Measurements from ENCODE around the gene ARMCX1.
"Not testable (repeated sequence)": the region's sequence is repeated elsewhere in the genome, so short reads cannot be mapped to it uniquely, and the experiment has no call there.

Gene ARMCX1

GRCh38 chrX:101550362-101550750 is at the start of gene ARMCX1:
Gene ARMCX1 (plus strand): TSS chrX:101550547. CDS start chrX:101552931, 2,384 bp downstream.
- DNase-seq (ENCODE audit: low read depth in 2 of 3, low spot score in 2 of 3), result no peak

DNA sequence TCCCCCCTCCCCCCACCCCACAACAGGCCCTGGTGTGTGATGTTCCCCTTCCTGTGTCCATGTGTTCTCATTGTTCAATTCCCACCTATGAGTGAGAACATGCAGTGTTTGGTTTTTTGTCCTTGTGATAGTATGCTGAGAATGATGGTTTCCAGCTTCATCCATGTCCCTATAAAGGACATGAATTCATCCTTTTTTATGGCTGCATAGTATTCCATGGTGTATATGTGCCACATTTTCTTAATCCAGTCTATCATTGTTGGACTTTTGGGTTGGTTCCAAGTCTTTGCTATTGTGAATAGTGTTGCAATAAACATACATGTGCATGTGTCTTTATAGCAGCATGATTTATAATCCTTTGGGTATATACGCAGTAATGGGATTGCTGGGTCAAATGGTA is 47.4 kb upstream of the ARMCX1 start:
- DNase-seq (ENCODE audit: low read depth in 2 of 3, low spot score in 2 of 3), result not testable (repeated sequence)

GRCh38 chrX:101507372-101507771 is 43.0 kb upstream of the ARMCX1 start:
- no peak for DNase-seq (ENCODE audit: low read depth in 2 of 3, low spot score in 2 of 3)

DNA sequence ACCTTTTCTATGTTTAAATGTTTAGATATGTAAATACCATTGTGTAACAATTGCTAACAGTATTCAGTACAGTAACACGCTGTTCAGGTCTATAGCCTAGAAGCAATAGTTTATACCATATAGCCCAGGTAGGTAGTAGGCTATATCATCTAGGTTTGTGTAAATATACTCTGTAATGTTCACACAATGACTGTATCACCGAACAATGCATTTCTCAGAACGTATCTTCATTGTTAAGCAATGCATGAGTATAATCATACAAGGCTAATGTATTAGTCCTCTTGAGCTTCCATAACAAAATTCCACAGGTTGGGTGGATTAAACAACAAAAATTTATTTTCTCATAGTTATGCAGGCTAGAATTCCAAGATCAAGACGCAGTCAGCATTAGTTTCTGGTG is 42.4 kb upstream of the ARMCX1 start:
- no peak for DNase-seq (ENCODE audit: low read depth in 2 of 3, low spot score in 2 of 3)

DNA sequence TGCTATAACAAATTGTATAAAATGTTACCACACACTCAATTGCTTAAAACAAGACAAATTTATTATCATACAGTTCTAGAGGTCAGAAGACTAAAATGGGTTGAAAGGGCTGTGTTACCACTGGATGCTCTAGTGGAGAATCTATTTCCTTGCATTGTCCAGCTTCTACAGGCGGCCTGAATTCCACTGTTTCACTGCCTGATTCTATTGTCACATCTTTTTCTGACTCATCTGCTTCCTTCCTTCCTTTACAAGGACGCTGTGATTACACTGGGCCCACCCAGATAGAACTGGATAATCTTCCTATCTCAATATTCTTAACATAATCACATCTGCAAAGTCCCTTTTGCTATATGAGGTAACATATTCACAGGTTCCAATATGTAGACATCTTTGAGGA is 19.4 kb upstream of the ARMCX1 start:
- DNase-seq (ENCODE audit: low read depth in 2 of 3, low spot score in 2 of 3), result no peak

DNA sequence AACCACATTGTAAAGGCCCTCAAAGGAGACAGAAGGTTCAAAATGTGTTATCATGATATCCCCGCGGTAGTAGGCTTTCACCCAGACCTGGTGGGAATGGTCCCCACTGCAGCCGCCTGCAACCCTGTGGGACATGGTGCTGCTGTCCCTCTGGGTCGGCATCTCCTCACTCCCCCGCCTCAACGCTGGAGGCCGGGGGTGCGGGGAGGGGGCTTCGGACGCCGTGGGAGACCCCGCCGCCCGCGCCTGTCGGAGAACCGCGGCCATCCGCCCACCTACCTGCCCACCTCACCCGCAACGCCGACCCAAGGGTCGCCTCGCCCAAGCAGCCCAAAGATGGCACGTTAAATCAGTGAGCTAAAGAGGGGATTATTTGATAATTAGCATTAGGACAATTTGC is 11.2 kb upstream of the ARMCX1 start:
- DNase-seq (ENCODE audit: low read depth in 2 of 3, low spot score in 2 of 3), result no peak

- DNase-seq (ENCODE audit: low read depth in 2 of 3, low spot score in 2 of 3), result no peak
These were observed 518 bp downstream of the ARMCX1 start for GRCh38 chrX:101550751-101551379.

DNA sequence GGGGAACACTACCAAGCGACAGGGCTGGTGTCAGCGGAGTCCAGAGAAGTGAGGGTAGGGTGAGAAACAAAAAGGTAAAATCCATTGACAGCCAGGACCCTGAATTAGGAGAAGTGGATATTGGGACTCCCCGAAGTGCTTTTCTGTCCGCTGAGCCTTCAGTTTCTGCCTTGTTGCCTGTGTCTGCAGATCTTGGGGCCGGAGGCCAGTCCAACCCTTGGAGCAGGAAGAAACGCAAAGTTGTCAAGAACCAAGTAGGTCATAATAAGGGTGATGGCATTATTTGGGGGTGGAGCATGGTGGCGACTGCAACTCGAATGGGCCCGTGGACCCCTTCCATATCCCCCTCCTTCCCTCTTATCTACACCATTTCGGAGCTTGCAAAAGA is 1.0 kb downstream of the ARMCX1 start:
- no peak for DNase-seq (ENCODE audit: low read depth in 2 of 3, low spot score in 2 of 3)

GRCh38 chrX:101552714-101553113 is 2.4 kb downstream of the ARMCX1 start:
- DNase-seq (ENCODE audit: low read depth in 2 of 3, low spot score in 2 of 3), result no peak

GRCh38 chrX:101564651-101565050 is 14.3 kb downstream of the ARMCX1 start:
- DNase-seq (ENCODE audit: low read depth in 2 of 3, low spot score in 2 of 3), result no peak

- DNase-seq (ENCODE audit: low read depth in 2 of 3, low spot score in 2 of 3), result no peak
These were observed 45.5 kb downstream of the ARMCX1 start for GRCh38 chrX:101595739-101596419.

DNA sequence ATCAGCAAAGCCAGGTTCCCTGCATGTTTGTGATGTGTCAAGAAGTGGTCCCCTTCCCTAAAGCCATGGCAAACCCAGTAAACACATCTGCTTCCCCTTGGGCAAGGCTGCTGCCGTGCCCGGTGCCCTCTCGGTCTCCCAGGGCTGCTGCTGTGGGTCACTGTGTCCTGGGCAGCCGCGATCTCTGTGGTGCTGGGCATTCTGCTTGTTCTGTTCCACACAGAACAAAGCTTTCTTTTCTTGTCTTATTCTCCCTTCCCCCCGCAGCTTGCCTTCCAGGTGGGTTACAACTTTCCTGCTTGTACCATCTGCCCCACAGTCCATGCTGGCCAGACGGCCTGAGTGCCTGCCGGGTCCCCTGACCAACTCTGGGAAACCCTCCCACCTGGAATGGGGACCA is 49.2 kb downstream of the ARMCX1 start:
- DNase-seq (ENCODE audit: low read depth in 2 of 3, low spot score in 2 of 3), result not testable (repeated sequence)

GRCh38 chrX:101602077-101602476 is 51.7 kb downstream of the ARMCX1 start:
- no peak for DNase-seq (ENCODE audit: low read depth in 2 of 3, low spot score in 2 of 3)

Data from activated CD8-positive, alpha-beta memory T cell treated with anti-CD3 and anti-CD28 coated beads for 48 hours (primary cell).